HG03103 (cell line): Measurements from ENCODE around the gene JUP.

Experiments
- ATAC-seq: cut with Tn5 transposase; IDR thresholded peaks from one replicate; pipeline ENCODE4 v1.9.1; 2021; ENCODE audit warnings: low read depth; ENCODE audit not compliant: unreplicated experiment

JUP gene

DNA sequence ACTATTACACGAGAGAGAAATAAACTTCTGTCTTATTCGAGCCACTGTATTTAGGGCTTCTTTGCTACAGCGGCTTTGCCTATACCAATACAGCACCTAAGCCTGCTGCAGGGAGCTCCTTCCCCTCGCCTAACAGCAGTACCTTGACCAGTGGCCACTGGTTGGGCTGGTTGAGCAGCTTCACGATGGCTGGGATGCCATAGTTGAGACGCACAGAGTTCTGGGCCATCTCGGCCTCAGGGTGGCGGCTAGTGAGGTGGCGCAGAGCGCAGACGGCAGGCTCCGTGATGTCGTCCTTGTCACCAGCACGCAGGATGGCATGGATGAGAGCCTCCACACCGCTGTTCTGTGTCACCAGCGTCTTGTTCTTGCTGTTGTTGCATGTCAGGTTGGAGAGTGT, 23.7 kb downstream of the JUP start:
- ATAC-seq, result no peak

DNA sequence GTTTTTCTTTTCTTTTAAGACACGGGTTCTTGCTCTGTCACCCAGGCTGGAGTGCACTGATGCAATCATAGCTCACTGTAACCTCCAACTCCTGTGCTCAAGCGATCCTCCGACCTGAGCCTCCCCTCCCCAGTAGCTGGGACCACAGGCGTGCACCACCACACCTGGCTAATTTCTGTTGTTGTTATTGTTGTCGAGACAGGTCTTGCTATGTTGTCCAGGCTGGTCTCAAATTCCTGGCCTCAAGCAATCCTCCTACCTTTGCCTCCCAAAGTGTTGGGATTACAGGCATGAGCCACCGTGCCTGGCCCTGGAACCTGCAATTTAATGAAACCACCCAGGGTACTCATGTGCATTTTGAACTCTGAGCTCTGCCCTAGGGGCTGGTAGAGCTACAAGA, 24.1 kb downstream of the JUP start:
- no peak for ATAC-seq

DNA sequence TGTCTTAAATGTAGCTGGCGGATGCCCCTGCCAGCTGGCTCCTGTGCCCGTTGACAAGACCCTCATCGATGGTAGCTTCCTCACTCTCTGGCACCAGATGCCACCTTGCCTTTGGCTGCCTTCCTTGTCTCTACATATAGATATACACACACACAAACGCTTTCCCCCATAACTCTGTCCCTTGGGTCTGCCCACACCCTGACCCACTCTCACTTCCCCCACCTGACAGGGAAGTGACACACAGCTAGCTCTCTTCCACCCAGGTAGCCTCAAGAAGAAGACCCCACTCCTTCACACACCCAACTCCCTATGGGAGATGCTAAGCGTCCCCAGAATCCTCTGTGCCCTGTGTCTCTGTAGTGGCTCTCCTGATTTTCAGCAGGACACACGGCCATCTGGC, 25.6 kb downstream of the JUP start:
- no peak for ATAC-seq

DNA sequence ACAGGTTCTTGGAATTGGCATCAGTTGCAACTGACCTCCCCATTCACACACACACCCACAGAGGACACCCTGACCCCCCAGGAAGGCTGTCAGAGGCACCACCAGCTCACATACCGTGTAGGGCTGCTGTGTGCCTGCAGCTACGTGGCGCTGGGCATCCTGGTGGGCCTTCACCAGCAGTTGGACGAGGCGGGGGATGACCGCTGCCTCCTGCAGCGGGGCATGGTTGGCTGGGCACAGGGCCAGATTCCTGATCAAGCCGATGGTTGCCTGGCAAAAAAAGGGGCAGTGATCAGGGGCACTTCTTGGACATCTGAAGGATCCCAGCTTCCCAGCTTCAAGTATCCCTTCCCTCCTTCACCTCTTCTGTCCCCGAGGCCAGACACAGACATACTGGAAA, 27.9 kb downstream of the JUP start:
- no peak for ATAC-seq

DNA sequence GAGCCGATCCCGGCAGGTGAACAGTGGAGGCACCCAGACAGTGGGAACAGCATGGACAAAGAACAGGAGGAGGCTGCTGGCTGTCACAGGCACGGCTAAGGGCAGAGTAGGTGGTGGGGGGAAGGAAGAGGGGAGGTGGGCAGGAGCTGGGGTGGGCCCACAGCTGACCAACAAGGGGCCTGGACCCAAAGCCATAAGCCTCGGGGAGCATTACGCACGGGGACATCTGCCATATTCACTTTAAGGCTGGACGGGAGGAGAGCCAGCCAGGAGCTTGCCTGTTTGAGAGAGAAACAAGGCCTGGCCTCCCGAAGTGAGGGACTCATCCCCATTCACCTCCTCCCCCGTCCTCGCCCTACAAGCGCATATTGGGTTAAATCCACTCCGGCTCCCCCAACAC, 32.4 kb downstream of the JUP start:
- ATAC-seq, result no peak

DNA sequence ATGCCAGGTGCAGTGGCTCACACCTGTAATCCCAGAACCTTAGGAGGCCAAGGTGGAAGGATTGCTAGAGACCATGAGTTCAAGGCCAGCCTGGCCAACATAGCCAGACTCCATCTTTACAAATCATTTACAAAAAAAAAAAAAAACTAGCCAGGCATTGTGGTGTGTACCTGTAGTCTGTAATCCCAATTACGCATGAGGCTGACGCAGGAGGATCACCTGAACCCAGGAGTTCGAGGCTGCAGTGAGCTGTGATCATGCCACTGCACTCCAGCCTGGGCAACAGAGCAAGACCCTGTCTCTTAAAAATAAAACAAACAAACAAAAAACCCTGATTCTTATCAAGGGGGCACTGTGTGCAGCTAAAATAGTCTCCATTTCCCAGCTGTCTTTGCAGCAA, 35.2 kb downstream of the JUP start:
- no peak for ATAC-seq

DNA sequence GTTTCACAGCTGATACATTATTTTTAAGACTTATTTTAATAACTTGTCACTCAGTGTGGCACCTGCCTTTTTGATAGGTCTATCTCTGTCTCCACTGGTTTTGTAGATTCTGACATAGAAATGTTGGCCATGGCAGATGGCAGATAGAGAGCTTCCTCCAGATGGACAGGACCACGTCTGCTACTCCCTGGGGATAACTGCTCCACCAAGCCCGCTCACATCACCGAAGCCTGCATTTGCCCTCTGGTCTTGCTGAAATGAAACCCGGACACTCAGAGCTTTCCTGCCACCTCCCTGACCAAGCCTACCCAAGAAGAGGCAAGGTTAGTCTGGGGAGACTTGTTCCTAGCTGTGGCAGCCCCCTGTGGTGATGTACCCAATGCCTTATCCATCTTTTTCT, 35.6 kb downstream of the JUP start:
- no peak for ATAC-seq

DNA sequence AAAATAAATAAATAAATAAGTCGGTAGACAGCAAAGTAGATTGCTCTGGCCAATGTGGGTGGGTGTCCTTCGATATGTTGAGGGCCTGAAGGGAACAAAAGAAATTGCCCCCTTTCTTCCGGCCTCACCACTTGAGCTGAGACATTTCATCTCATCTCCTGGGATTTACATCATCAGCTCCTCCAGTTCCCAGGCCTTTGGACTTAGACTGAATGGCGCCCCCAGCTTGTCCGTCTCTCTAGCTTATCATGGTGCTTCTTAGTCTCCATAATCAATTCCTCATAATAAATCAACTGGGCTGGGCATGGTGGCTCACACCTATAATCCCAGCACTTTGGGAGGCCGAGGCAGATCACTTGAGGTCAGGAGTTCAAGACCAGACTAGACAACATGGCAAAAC, 38.2 kb downstream of the JUP start:
- ATAC-seq, result no peak

DNA sequence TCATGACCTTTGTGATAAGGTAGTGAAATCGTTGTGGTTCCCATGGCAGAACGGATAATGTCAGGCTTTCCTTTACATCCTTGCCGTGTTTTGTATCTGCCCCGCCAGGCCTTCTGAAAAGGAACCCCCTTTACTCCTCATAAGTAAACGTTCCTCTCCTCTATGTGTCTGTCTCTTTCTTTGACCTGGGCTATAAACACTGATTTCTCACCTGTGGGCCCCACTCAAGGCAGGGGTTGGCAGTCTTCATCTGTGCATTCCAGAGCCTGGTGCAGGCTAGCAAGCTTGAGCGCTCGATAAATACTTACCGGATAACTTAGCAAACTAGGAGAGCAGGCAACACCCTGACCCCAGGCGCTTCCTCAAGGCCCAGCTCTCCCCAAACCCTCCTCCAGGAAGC, 44.8 kb downstream of the JUP start:
- no peak for ATAC-seq

DNA sequence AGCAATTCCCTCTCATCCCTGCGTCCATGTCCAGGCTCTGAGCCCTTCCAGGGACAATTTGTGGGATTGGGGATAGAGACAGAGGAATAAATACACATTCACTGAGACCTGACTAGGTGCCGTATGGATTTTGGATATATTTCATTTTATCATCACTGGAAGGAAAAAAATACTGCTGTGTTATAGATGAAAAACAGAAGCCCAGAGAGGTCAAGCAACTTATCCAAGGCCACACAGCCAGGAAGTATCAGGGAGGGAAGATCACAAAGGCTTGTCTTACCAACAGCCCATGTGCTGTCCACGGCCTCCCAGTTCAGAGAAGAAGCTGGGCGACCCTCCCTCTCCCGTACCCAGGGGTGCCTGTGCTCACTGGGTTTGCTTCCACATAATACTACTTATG, 46.0 kb downstream of the JUP start:
- no peak for ATAC-seq

DNA sequence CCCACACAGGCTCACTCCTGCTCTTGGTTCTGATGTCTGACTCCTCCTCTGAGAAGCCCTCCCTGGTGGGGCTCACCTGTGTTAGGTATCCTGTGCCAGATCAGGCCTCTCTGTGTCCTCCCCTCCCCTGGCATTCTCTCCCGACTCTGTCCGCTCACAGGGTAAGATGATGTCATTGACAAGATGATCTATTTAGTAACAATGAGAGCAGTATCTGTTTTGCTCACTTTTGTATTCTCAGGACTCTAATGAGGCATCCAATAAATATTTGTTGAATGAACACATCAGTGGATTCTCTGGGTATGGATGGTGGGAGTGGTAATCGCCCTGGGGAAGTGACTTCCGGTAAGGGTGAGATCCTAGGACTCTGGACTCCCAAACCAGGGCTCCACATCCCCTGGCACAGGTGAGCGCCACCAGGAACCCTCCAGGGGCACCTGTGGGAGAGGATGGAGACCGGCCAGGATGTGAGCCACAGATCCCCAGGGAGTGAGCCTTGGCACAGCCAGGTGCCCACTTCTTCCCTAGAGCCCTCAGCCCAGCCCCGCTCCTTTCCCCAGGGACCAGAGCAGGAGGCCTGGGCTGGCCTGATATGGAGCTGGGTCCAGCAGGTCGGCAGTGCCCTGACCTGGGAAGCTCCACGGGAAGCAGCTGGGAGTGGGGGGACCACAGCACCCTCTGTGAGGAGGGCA, 46.7 kb downstream of the JUP start:
- no peak for ATAC-seq

DNA sequence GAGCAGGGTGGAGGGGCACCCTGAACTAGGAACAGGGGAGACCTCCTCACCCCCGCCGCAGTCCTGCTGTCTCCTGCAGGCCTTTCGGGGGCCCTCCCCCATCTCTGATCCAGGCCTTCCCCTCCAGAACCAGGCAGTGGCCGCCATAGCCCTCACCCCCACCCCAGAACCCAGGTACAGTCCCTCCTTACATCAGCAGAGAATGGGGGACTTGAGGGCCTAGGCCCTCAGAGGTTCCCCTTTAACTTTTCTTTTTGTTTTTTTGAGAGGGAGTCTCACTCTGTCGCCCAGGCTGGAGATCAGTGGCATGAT, 47.8 kb downstream of the JUP start:
- no peak for ATAC-seq

DNA sequence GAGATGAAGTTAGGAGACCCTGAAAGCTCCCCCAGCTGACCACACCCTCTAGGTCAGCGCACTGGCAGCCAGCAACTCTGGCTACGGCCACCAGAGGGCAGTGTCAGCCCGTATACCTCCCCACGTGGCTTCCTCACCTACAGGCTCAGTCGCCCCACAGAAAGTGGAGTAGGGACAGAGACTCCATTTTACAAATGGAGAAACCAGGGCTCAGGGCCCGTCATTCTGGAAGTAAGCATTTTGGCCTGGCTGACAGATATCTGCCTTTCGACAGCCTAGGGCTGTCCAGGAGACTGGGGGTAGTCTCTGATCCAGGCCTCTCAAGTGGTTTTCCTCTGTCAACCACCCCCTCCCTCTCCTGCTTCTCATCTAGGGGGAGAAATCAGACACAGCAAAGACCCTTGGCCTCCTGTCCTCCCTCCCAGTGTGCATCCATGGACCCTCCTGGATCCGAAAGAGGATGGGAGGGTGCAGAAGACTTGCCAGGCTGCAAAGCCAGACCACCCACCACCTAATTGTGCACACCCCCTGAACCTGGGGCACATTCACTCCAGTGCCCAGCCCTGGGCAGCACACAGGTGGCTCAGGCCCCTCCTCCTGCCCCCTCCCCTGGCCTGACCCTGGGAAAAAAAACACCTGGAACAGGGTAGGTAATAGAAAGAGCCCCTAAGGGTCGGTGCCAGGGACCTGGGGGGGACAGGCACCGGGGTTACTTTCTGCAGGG, 48.3 kb downstream of the JUP start:
- no peak for ATAC-seq

DNA sequence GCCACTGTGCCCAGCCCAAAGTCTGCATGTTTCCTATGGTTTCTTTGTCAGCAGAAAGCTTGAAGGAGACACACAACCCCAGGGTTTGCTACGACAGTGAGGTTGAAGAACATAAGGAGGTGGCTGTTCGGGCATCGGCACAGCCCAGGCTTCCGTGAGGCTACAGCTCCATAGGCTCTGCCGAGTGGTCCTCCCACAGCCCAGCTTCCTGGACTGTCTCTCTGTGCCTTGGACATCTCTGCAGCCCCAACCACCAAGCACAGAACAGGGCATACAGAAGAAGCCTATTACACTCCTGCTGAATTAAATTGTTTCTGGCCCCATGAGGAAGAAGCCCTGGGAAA, 48.9 kb downstream of the JUP start:
- ATAC-seq, result no peak

DNA sequence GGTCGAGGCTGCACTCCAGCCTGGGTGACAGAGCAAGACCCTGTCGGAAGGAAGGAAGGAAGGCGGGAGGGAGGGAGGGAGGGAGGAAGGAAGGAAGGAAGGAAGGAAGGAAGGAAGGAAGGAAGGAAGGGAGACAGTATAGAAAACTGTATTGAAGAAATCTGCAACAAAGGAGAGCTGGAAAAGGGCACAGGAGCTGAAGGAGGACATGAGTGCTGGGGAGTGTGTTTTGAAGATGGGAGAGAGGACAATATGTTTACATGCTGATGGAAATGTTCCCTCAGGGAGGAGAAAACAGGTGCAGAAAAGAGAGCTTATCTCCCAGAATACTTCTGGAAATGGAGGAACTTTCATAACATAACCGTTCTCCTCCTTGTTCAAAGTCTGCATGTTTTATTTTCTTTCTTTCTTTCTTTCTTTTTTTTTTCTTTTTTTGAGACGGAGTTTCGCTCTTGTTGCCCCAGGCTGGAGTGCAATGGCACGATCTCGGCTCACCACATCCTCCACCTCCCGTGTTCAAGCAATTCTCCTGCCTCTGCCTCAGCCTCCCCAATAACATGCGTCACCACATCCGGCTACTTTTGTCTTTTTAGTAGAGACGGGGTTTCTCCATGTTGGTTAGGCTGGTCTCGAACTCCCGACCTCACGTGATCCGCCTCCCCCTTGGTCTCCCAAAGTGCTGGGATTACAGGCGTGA, 49.4 kb downstream of the JUP start:
- ATAC-seq, result no peak

DNA sequence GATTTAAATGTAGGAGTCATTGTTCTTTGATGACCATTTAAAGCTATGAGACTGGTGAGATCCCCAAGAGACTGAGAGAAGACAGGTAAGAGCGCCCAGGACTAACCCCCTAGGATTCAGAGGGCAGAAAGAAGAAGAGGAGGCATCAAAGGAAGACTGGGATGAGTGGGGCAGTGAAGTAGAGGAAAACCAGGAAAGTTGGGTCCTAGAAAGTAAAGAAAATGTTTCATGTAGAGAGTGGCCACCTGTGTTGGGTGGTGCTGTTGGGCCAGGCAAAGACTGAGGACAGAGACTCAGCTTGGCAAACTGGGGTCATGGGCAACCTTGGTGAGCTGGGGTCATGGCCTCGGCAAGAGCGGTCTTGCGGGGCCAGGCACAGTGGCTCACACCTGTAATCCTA, 50.8 kb downstream of the JUP start:
- ATAC-seq, result no peak

DNA sequence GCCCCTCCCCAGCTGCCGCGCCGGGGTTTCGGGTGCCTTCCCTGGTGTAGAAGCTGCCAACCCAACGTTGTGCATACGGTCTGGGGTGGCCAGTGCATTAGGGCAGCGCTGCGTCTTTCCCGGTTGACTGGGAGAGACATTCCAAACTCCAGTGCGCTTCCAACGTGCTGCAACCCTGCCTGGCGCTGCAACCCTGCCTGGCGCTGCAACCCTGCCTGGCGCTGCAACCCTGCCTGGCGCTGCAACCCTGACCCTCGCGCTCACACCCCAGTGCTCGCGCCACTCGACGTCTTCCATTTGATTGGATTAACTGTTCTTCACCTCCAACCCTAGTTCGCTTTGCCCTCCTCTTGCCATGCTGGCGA, 51.6 kb downstream of the JUP start:
- no peak for ATAC-seq

DNA sequence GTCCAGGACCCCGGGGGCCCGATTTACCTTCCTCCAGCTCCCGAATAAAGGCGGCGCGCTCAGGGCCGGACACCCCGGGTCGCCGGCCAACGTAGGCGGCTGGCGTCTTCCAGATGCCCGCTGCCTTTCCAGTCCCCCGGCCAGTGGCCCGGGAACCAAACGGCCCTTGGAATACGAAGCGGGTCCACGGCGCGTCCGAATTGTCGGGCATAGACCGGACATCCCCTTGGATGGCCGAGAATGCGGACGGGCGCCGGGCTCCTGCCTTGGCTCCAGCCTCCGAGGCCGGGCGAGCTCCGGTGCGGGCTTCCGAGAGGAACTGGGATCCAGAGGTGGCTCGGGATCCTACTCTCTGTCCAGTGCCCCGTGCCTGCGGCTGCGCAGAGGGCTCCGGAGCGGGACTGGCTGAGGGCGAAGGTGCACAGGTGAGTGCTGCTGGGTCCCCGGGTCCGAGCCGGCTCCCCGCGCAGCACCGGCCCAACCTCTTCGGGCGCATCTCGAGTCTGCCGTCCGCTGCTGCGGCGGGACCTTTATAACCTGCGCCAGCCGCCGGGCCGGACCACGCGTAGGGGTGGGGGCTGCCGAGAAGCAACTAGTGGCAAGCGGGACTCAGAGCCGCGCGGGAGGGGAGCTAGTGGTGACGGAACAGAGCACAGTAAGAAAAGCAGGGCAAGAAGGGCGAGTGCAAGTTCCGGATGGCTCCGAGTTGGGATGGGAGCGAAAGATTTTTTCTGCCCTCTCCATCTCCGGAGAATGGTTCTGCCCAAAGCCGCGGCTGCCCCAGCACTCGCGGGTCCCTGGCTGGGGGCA, 52.2 kb downstream of the JUP start, which contains the start of gene HAP1:
Gene HAP1 (minus strand): TSS at position 505 of the 810 bp plus-strand sequence. CDS start 9 bp downstream, at position 496.
- ATAC-seq, result no peak

DNA sequence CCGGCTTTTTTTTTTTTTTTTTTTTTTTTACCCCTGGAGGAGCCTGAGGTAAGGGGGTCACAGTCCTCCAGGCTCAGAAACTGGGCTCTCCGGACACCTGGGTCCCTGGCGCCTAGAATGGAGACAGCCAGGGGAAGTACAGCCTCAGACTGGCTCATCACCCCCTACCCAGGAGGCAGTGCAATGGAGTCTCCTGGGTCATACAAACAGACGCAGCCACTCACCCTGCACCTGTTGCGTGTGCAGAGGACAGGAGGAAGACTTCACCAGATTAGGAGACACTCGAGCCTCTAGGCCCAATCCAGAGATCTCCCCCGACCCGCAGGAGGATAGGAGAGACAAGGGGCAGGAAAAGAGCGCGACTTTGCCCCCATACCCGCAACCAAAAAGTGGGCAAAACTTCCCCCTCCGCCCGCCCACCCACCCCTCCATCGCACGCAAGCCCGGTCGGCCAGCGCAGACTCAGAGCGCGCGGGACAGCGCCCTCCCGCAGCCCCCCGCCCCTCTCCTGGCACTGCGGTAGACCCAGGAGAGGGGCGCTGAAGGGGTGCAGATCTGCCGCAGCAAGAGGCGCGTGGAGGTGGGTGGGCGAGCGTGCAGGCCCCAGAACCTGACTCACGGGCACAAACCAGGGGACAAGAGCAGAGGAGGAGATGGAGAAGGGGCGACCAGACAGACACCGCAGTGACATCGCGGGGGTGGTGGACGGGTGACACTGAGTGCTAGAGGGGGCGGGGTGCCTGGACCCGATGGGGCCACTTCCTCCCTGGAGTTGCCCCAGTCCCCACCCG, 53.0 kb downstream of the JUP start:
- no peak for ATAC-seq

DNA sequence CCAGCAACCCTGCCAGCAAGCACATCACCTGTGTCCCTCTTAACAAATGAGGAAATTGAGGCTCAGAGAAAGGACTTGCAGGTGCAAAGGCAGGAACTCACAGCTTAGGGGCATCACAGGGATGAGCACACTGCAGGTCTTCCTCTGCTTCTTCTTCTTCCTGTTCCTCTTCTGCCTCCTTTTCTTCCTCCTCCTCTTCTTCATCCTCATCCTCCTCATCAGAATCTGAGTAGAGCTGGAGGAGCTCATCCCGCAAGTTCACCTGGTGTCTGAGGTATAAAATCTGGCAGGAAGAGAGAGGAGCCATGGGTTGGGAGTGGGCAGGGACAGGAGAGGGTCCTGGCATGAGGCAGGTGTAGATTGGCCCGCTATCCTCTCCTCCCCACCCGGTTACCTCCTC, 54.7 kb downstream of the JUP start:
- ATAC-seq, result no peak

DNA sequence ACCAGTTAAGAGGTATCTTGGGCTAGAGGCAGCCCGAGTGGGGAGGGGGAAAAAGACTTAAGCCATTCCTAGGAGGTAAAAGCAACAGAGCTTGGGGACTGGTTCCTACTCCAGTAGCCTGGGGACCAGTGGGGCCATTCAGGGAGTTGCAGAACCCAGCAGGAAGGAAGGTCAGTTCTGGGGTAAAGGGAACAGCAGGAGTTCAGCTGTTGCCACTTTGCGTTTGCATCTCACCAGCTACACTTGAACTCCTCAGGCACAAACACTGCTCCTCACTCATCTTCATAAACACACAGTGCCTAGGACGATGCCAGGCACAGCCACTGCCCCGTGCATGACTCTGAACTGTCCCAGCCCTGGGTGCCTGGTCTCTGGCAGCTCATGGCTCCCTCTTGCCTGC, 56.0 kb downstream of the JUP start:
- ATAC-seq, result no peak
